ENCODE results near the gene TWNK.

DNA sequence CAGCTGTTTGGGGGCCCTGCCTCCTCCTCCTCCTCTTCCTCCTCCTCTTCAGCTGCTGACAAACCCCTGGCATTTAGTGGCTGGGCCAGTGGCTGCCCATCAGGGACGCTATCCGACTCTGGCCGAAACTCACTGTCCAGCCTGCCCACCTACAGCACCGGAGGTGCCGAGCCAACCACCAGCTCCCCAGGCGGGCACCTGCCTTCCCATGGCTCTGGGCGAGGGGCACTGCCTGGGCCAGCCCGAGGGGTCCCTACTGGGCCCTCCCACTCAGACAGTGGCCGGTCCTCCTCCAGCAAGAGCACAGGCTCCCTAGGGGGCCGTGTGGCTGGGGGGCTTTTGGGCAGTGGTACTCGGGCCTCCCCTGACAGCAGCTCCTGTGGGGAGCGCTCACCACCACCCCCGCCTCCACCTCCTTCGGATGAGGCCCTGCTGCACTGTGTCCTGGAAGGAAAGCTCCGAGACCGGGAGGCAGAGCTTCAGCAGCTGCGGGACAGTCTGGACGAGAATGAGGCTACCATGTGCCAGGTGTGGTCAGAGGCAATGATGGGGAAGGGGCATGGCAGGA lies 16.4 kb downstream of the TWNK start:
- TF ChIP-seq POLR2A (IDR thresholded peaks at IDR 0.05; ENCODE audit: extremely low read depth, insufficient read length) (no peak), CTCF (IDR thresholded peaks at IDR 0.05; ENCODE audit: low read depth, low read length) (no peak)
